Measurements from ENCODE around the gene GPM6B. TPM values are rescaled to one million over a fixed set of nuclear protein-coding genes. Genes with fewer than 3 reads are reported as not detected.

GPM6B gene
- total and polyA plus RNA-seq, 2 donors (not counting 3 experiments of a cell fraction or from before 2014, with no cell fraction given), result 0.30 TPM; not detected in 1

GRCh38 chrX:13824746-13825145 lies 7.9 kb upstream of the GPM6B start:
- Histone ChIP-seq H3K9me3 (replicated peaks; ENCODE audit: control insufficient read depth, insufficient read depth, low read length) (no peaks in the 10 kb centered on the region), H3K27ac (ENCODE audit: insufficient read depth, low read depth, low read length) (no peak overlapping the region), H3K27me3 (ENCODE audit: control insufficient read depth in 2 of 2, insufficient read depth in 2 of 2, low read length in 2 of 2) (no peaks in the 10 kb centered on the region), H3K79me2 (ENCODE audit: control insufficient read depth, insufficient read depth, low read length) (no peaks in the 10 kb centered on the region), H3K4me2 (ENCODE audit: insufficient read depth, low read length) (no peak overlapping the region), H3K9me1 (replicated peaks; ENCODE audit: control insufficient read depth, extremely low read depth, insufficient read depth, low read length) (no peaks in the 10 kb centered on the region), H3K4me1 (ENCODE audit: control insufficient read depth, extremely low read depth, insufficient read depth, low read length) (no peaks in the 10 kb centered on the region), H3K9ac (replicated peaks; ENCODE audit: extremely low read depth, insufficient read depth, low read length) (no peak overlapping the region), H3K36me3 (ENCODE audit: control insufficient read depth in 2 of 2, extremely low read depth in 1 of 2, insufficient read depth in 2 of 2, low read length in 2 of 2) (no peaks in the 10 kb centered on the region), H2AFZ (ENCODE audit: low read depth, low read length) (no peak overlapping the region), H4K20me1 (replicated peaks; ENCODE audit: control insufficient read depth, extremely low read depth, insufficient read depth, low read length) (no peaks in the 10 kb centered on the region), H3K4me3 (replicated peaks in 1 of 3; ENCODE audit: insufficient read depth in 1 of 3, low read depth in 1 of 3, low read length in 3 of 3) (no peak overlapping the region)
- DNase-seq (ENCODE audit: low read depth, low spot score) (no peak), FAIRE-seq (no peak)
- no TSS peak for BruUV-seq (replicated peaks)
- dilution Hi-C loops (cut with MboI; ENCODE audit: extremely low pct_ligation_motif_present, low sequenced_read_pairs), result no loop called here
- TF ChIP-seq EZH2 (IDR thresholded peaks at IDR 0.05; ENCODE audit: borderline replicate concordance, low read depth, low read length, severe bottlenecking) (no peak), POLR2AphosphoS5 (IDR thresholded peaks at IDR 0.05; ENCODE audit: insufficient read depth, low read depth, low read length) (no peak), MYC (IDR thresholded peaks at IDR 0.05; ENCODE audit: low read depth, low read length) (no peak), POLR2A (IDR thresholded peaks at IDR 0.05; ENCODE audit: low read depth, low read length) (no peak), GATA2 (IDR thresholded peaks at IDR 0.05; ENCODE audit: insufficient read depth, insufficient read length, low read depth, low read length) (no peak)
- POLR2A ChIA-PET, result no interaction called here
- intact Hi-C loops (cut with micrococcal nuclease), result no loop called here
- CTCF ChIA-PET, result no interaction called here

GRCh38 chrX:13821738-13822137 lies 4.8 kb upstream of the GPM6B start:
- H3K36me3 ChIP-seq (ENCODE audit: control insufficient read depth in 2 of 2, extremely low read depth in 1 of 2, insufficient read depth in 2 of 2, low read length in 2 of 2), result no peaks in the 10 kb centered on the region
- intact Hi-C loops (cut with micrococcal nuclease) (no loop called here), dilution Hi-C loops (cut with MboI; ENCODE audit: extremely low pct_ligation_motif_present, low sequenced_read_pairs) (no loop called here)
- no peak overlapping the region for H3K27ac ChIP-seq (ENCODE audit: insufficient read depth, low read depth, low read length)
- POLR2A ChIA-PET, result no interaction called here
- no peak overlapping the region for H2AFZ ChIP-seq (ENCODE audit: low read depth, low read length)
- no peaks in the 10 kb centered on the region for H3K9me3 ChIP-seq (replicated peaks; ENCODE audit: control insufficient read depth, insufficient read depth, low read length)
- DNase-seq (ENCODE audit: low read depth, low spot score), result no peak
- no peaks in the 10 kb centered on the region for H3K79me2 ChIP-seq (ENCODE audit: control insufficient read depth, insufficient read depth, low read length)
- no TSS peak for BruUV-seq (replicated peaks)
- H3K9me1 ChIP-seq (replicated peaks; ENCODE audit: control insufficient read depth, extremely low read depth, insufficient read depth, low read length), result no peaks in the 10 kb centered on the region
- TF ChIP-seq EZH2 (IDR thresholded peaks at IDR 0.05; ENCODE audit: borderline replicate concordance, low read depth, low read length, severe bottlenecking) (no peak), CTCF (IDR thresholded peaks at IDR 0.05; ENCODE audit: extremely low read depth in 1 of 2, insufficient read depth in 1 of 2, low read depth in 1 of 2, low read length in 2 of 2) (no peak), GATA2 (IDR thresholded peaks at IDR 0.05; ENCODE audit: insufficient read depth, insufficient read length, low read depth, low read length) (no peak), FOS (IDR thresholded peaks at IDR 0.05; ENCODE audit: borderline replicate concordance, insufficient read depth, low read length) (no peak), MYC (IDR thresholded peaks at IDR 0.05; ENCODE audit: low read depth, low read length) (no peak), JUN (IDR thresholded peaks at IDR 0.05; ENCODE audit: borderline replicate concordance, insufficient read depth, insufficient read length, low read depth) (no peak)
- CTCF ChIA-PET, result no interaction called here
- H4K20me1 ChIP-seq (replicated peaks; ENCODE audit: control insufficient read depth, extremely low read depth, insufficient read depth, low read length), result no peaks in the 10 kb centered on the region
- no peaks in the 10 kb centered on the region for H3K27me3 ChIP-seq (ENCODE audit: control insufficient read depth in 2 of 2, insufficient read depth in 2 of 2, low read length in 2 of 2)
- no peaks in the 10 kb centered on the region for H3K4me1 ChIP-seq (ENCODE audit: control insufficient read depth, extremely low read depth, insufficient read depth, low read length)
- no peak overlapping the region for H3K9ac ChIP-seq (replicated peaks; ENCODE audit: extremely low read depth, insufficient read depth, low read length)
- no peak overlapping the region for H3K4me3 ChIP-seq (replicated peaks in 1 of 3; ENCODE audit: insufficient read depth in 1 of 3, low read depth in 1 of 3, low read length in 3 of 3)
- H3K4me2 ChIP-seq (ENCODE audit: insufficient read depth, low read length), result no peak overlapping the region
- no peak for FAIRE-seq
